Skeletal muscle tissue (tissue), 4 donors: ENCODE results near the gene ALS2CL. TPM values are rescaled to one million over a fixed set of nuclear protein-coding genes. Genes with fewer than 3 reads are reported as not detected.
"Not testable (repeated sequence)": the region's sequence is repeated elsewhere in the genome, so short reads cannot be mapped to it uniquely, and the experiment has no call there.

Experiments used
- H3K27ac ChIP-seq: one replicate; pipeline ENCODE4 v1.7.0; 2013; ENCODE audit warnings: mild to moderate bottlenecking, low read depth, low read length, inconsistent platforms
- H3K27me3 ChIP-seq, 3 donors: one replicate each; pipeline ENCODE4 v1.7.0; 2013; ENCODE audit warnings: low read length in 3 of 3; ENCODE audit not compliant: control insufficient read depth in 3 of 3, insufficient read depth in 3 of 3
- H3K36me3 ChIP-seq, 3 donors: one replicate each; pipeline ENCODE4 v1.7.0; 2013; ENCODE audit warnings: low read length in 3 of 3; ENCODE audit not compliant: control insufficient read depth in 3 of 3, insufficient read depth in 3 of 3
- H3K4me1 ChIP-seq, 3 donors: one replicate each; pipeline ENCODE4 v1.7.0; 2013; ENCODE audit warnings: low read length in 3 of 3, mild to moderate bottlenecking in 3 of 3; ENCODE audit not compliant: control insufficient read depth in 3 of 3, insufficient read depth in 3 of 3
- H3K4me3 ChIP-seq, 3 donors: one replicate each; pipeline ENCODE4 v1.7.0; 2013; ENCODE audit warnings: low read length in 3 of 3
- H3K9ac ChIP-seq, 3 donors: one replicate each; pipeline ENCODE4 v1.7.0; 2013; ENCODE audit warnings: low read length in 3 of 3, mild to moderate bottlenecking in 3 of 3, moderate library complexity in 2 of 3, low read depth in 1 of 3
- H3K9me3 ChIP-seq, 3 donors: one replicate each; pipeline ENCODE4 v1.7.0; 2013; ENCODE audit warnings: low read length in 3 of 3; ENCODE audit not compliant: control insufficient read depth in 3 of 3
- total RNA-seq: library from RNA; depleted of rRNA; stranded (reverse); fragments of >200 nt; gene quantifications from one replicate; pipeline ENCODE4 v1.2.3, GENCODE V29; 2014
- donor health status: Osteomylitis.

ALS2CL gene
- total RNA-seq, 1 donor from 2014 or later, result 5.2 TPM

GRCh38 chr3:46710229-46710628 is 16.8 kb upstream of the ALS2CL start:
- Histone ChIP-seq H3K9me3 (no peaks in the 10 kb centered on the region), H3K4me1 (peaks cover 24 to 42% (median 34%) of the 10 kb centered on the region in 3 donors), H3K4me3 (no peak overlapping the region), H3K36me3 (no peaks in the 10 kb centered on the region), H3K27me3 (no peaks in the 10 kb centered on the region), H3K27ac (no peak overlapping the region), H3K9ac (no peak overlapping the region)

GRCh38 chr3:46709721-46710120 is 16.2 kb upstream of the ALS2CL start:
- Histone ChIP-seq H3K4me1 (peaks cover 26 to 42% (median 39%) of the 10 kb centered on the region in 3 donors), H3K4me3 (no peak overlapping the region), H3K27me3 (no peaks in the 10 kb centered on the region)

GRCh38 chr3:46709157-46709654 is 15.7 kb upstream of the ALS2CL start:
- no peak overlapping the region for H3K27ac ChIP-seq
- no peak overlapping the region for H3K9ac ChIP-seq
- H3K4me1 ChIP-seq, result peaks cover 26 to 42% (median 41%) of the 10 kb centered on the region in 3 donors
- H3K27me3 ChIP-seq, result no peaks in the 10 kb centered on the region
- no peak overlapping the region for H3K4me3 ChIP-seq
- no peaks in the 10 kb centered on the region for H3K36me3 ChIP-seq
- no peaks in the 10 kb centered on the region for H3K9me3 ChIP-seq

More at GRCh38 chr3:46709721-46710120, 16.2 kb upstream of the ALS2CL start:
- H3K27ac ChIP-seq, result no peak overlapping the region
- H3K9me3 ChIP-seq, result no peaks in the 10 kb centered on the region
- H3K36me3 ChIP-seq, result no peaks in the 10 kb centered on the region
- H3K9ac ChIP-seq, result no peak overlapping the region

- Histone ChIP-seq H3K36me3 (no peaks in the 10 kb centered on the region), H3K27me3 (no peaks in the 10 kb centered on the region), H3K4me1 (peaks cover 26 to 42% (median 41%) of the 10 kb centered on the region in 3 donors), H3K9ac (no peak overlapping the region), H3K27ac (no peak overlapping the region), H3K9me3 (no peaks in the 10 kb centered on the region), H3K4me3 (no peak overlapping the region)
Measured at GRCh38 chr3:46708401-46709156, 15.1 kb upstream of the ALS2CL start.

GRCh38 chr3:46707601-46708011 is 14.1 kb upstream of the ALS2CL start:
- Histone ChIP-seq H3K9ac (peak overlapping the region in 1 of 3 donors; percentile 16), H3K36me3 (no peaks in the 10 kb centered on the region), H3K4me1 (peaks cover 32 to 49% (median 45%) of the 10 kb centered on the region in 3 donors), H3K4me3 (no peak overlapping the region), H3K27ac (no peak overlapping the region), H3K9me3 (no peaks in the 10 kb centered on the region), H3K27me3 (no peaks in the 10 kb centered on the region)

GRCh38 chr3:46706771-46707582 is 13.5 kb upstream of the ALS2CL start:
- peak overlapping the region in 1 of 3 donors; percentile 16 for H3K9ac ChIP-seq
- peaks cover 0 to under 1% (median 0%) of the 10 kb centered on the region in 3 donors for H3K27me3 ChIP-seq
- H3K4me1 ChIP-seq, result peaks cover 38 to 55% (median 52%) of the 10 kb centered on the region in 3 donors
- no peaks in the 10 kb centered on the region for H3K9me3 ChIP-seq
- no peak overlapping the region for H3K27ac ChIP-seq
- no peaks in the 10 kb centered on the region for H3K36me3 ChIP-seq
- no peak overlapping the region for H3K4me3 ChIP-seq

- Histone ChIP-seq H3K9me3 (no peaks in the 10 kb centered on the region), H3K36me3 (no peaks in the 10 kb centered on the region), H3K27me3 (peaks cover 0 to 2% (median 0%) of the 10 kb centered on the region in 3 donors), H3K4me1 (peaks cover 42 to 53% (median 49%) of the 10 kb centered on the region in 3 donors), H3K27ac (no peak overlapping the region), H3K9ac (peak overlapping the region in 1 of 3 donors; percentile 8), H3K4me3 (no peak overlapping the region)
Measured at GRCh38 chr3:46705751-46706552, 12.5 kb upstream of the ALS2CL start.

- H3K4me3 ChIP-seq, result no peak overlapping the region
- no peaks in the 10 kb centered on the region for H3K9me3 ChIP-seq
- H3K27me3 ChIP-seq, result peaks cover 0 to 2% (median 0%) of the 10 kb centered on the region in 3 donors
- H3K4me1 ChIP-seq, result peaks cover 51 to 61% (median 56%) of the 10 kb centered on the region in 3 donors
- no peaks in the 10 kb centered on the region for H3K36me3 ChIP-seq
- H3K27ac ChIP-seq, result no peak overlapping the region
- H3K9ac ChIP-seq, result peak overlapping the region in 1 of 3 donors; percentile 8
Measured at GRCh38 chr3:46705022-46705530, 11.6 kb upstream of the ALS2CL start.

GRCh38 chr3:46704346-46704745 is 10.9 kb upstream of the ALS2CL start:
- not testable (repeated sequence) for H3K27ac ChIP-seq, H3K27me3 ChIP-seq, H3K36me3 ChIP-seq, H3K9ac ChIP-seq, H3K4me3 ChIP-seq, H3K9me3 ChIP-seq
- peaks cover 57 to 68% (median 62%) of the 10 kb centered on the region in 3 donors for H3K4me1 ChIP-seq
